Measurements from ENCODE around the gene BTBD9. TPM values are rescaled to one million over a fixed set of nuclear protein-coding genes. Genes with fewer than 3 reads are reported as not detected.

BTBD9 gene
- total and polyA plus RNA-seq, 5 donors from 2014 or later, result 11.6 to 79.7 (median 16.7) TPM

DNA sequence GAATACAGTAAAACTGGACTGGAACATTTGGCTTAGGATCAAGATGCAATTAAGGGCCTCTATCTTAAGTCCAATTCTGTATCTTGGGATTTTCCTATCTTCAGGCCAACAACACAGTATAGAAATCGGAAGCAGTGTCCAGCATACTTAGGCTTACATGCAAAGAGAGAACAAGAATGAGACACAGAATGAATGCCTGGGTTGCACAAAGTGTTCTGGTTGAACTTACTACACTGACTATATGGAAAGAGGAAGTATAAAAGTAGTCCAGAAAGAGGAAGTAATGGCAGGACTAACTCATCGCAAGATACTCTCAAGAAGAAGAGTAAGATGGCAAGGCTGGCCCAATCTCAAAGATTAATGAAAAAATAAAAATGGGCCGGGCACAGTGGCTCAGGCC lies 87.6 kb downstream of the BTBD9 start:
- no peaks in the 10 kb centered on the region for H3K27me3 Mint-ChIP-seq
- peaks cover 0 to 2% (median 0%) of the 10 kb centered on the region in 7 donors for H3K9me3 Mint-ChIP-seq
- H3K4me1 ChIP-seq (ENCODE audit: control insufficient read depth, insufficient read depth, low read length, poor library complexity, severe bottlenecking), result no peaks in the 10 kb centered on the region
- H3K27me3 ChIP-seq (ENCODE audit: control insufficient read depth, insufficient read depth, low read length), result no peaks in the 10 kb centered on the region
- H3K27ac ChIP-seq (ENCODE audit: insufficient read depth, low read length, poor library complexity, severe bottlenecking), result no peak overlapping the region
- no peak overlapping the region for H3K4me3 ChIP-seq (ENCODE audit: low read depth, low read length)
- H3K4me1 Mint-ChIP-seq, result peaks cover 0 to 5% (median 2%) of the 10 kb centered on the region in 4 donors
- H3K36me3 ChIP-seq (ENCODE audit: control insufficient read depth, insufficient read depth, low read length), result no peaks in the 10 kb centered on the region
- ATAC-seq (ENCODE audit: low read depth in 2 of 2) (peak in 1 of 2 donors; percentile 25), DNase-seq (no peak)
- H3K36me3 Mint-ChIP-seq, result peaks cover 8% of the 10 kb centered on the region
- no peaks in the 10 kb centered on the region for H3K9me3 ChIP-seq (ENCODE audit: control insufficient read depth in 2 of 2, low read length in 2 of 2)
- no peak overlapping the region for H3K27ac Mint-ChIP-seq
- H3K4me3 Mint-ChIP-seq, result no peak overlapping the region

- DNase-seq (no peak), ATAC-seq (ENCODE audit: low read depth in 2 of 2) (no peak)
- H3K27me3 ChIP-seq (ENCODE audit: control insufficient read depth, insufficient read depth, low read length), result no peaks in the 10 kb centered on the region
- no peak overlapping the region for H3K27ac ChIP-seq (ENCODE audit: insufficient read depth, low read length, poor library complexity, severe bottlenecking)
- Mint-ChIP-seq H3K4me1 (peaks cover 0 to 4% (median 2%) of the 10 kb centered on the region in 4 donors), H3K9me3 (peaks cover 0 to 2% (median 0%) of the 10 kb centered on the region in 7 donors), H3K27me3 (no peaks in the 10 kb centered on the region), H3K4me3 (no peak overlapping the region), H3K27ac (no peak overlapping the region), H3K36me3 (peaks cover 8% of the 10 kb centered on the region)
- H3K4me1 ChIP-seq (ENCODE audit: control insufficient read depth, insufficient read depth, low read length, poor library complexity, severe bottlenecking), result no peaks in the 10 kb centered on the region
- H3K9me3 ChIP-seq (ENCODE audit: control insufficient read depth in 2 of 2, low read length in 2 of 2), result no peaks in the 10 kb centered on the region
- H3K4me3 ChIP-seq (ENCODE audit: low read depth, low read length), result no peak overlapping the region
- H3K36me3 ChIP-seq (ENCODE audit: control insufficient read depth, insufficient read depth, low read length), result peaks cover 3% of the 10 kb centered on the region
Observed at GRCh38 chr6:38549795-38550194, 89.9 kb downstream of the BTBD9 start.

- H3K9me3 Mint-ChIP-seq, result peaks cover 0 to 2% (median 0%) of the 10 kb centered on the region in 7 donors
- Histone ChIP-seq H3K27ac (ENCODE audit: insufficient read depth, low read length, poor library complexity, severe bottlenecking) (no peak overlapping the region), H3K9me3 (ENCODE audit: control insufficient read depth in 2 of 2, low read length in 2 of 2) (no peaks in the 10 kb centered on the region), H3K4me1 (ENCODE audit: control insufficient read depth, insufficient read depth, low read length, poor library complexity, severe bottlenecking) (no peaks in the 10 kb centered on the region), H3K36me3 (ENCODE audit: control insufficient read depth, insufficient read depth, low read length) (peaks cover 3% of the 10 kb centered on the region), H3K27me3 (ENCODE audit: control insufficient read depth, insufficient read depth, low read length) (no peaks in the 10 kb centered on the region), H3K4me3 (ENCODE audit: low read depth, low read length) (no peak overlapping the region)
- H3K27me3 Mint-ChIP-seq, result no peaks in the 10 kb centered on the region
- no peak overlapping the region for H3K4me3 Mint-ChIP-seq
- ATAC-seq (ENCODE audit: low read depth in 2 of 2) (no peak), DNase-seq (no peak)
- peaks cover 0 to 7% (median 3%) of the 10 kb centered on the region in 4 donors for H3K4me1 Mint-ChIP-seq
- peaks cover 11% of the 10 kb centered on the region for H3K36me3 Mint-ChIP-seq
- H3K27ac Mint-ChIP-seq, result no peak overlapping the region
Observed at GRCh38 chr6:38549180-38549579, 90.5 kb downstream of the BTBD9 start.

GRCh38 chr6:38543022-38543421 lies 96.7 kb downstream of the BTBD9 start:
- Histone ChIP-seq H3K36me3 (ENCODE audit: control insufficient read depth, insufficient read depth, low read length) (peaks cover 3% of the 10 kb centered on the region), H3K27ac (ENCODE audit: insufficient read depth, low read length, poor library complexity, severe bottlenecking) (no peak overlapping the region), H3K4me1 (ENCODE audit: control insufficient read depth, insufficient read depth, low read length, poor library complexity, severe bottlenecking) (no peaks in the 10 kb centered on the region), H3K27me3 (ENCODE audit: control insufficient read depth, insufficient read depth, low read length) (no peaks in the 10 kb centered on the region), H3K9me3 (ENCODE audit: control insufficient read depth in 2 of 2, low read length in 2 of 2) (no peaks in the 10 kb centered on the region), H3K4me3 (ENCODE audit: low read depth, low read length) (no peak overlapping the region)
- Mint-ChIP-seq H3K27ac (no peak overlapping the region), H3K9me3 (peaks cover 0 to 2% (median 0%) of the 10 kb centered on the region in 7 donors), H3K4me3 (no peak overlapping the region), H3K36me3 (peaks cover 9% of the 10 kb centered on the region), H3K4me1 (peaks cover 0 to 7% (median 4%) of the 10 kb centered on the region in 4 donors), H3K27me3 (no peaks in the 10 kb centered on the region)
- ATAC-seq (ENCODE audit: low read depth in 2 of 2), result no peak
- DNase-seq, result no peak

GRCh38 chr6:38542031-38542430 lies 97.7 kb downstream of the BTBD9 start:
- H3K36me3 Mint-ChIP-seq, result peaks cover 4% of the 10 kb centered on the region
- no peak for ATAC-seq (ENCODE audit: low read depth in 2 of 2)
- no peaks in the 10 kb centered on the region for H3K27me3 Mint-ChIP-seq
- H3K4me3 Mint-ChIP-seq, result no peak overlapping the region
- Histone ChIP-seq H3K4me3 (ENCODE audit: low read depth, low read length) (no peak overlapping the region), H3K27ac (ENCODE audit: insufficient read depth, low read length, poor library complexity, severe bottlenecking) (no peak overlapping the region), H3K27me3 (ENCODE audit: control insufficient read depth, insufficient read depth, low read length) (no peaks in the 10 kb centered on the region), H3K36me3 (ENCODE audit: control insufficient read depth, insufficient read depth, low read length) (peaks cover 3% of the 10 kb centered on the region), H3K9me3 (ENCODE audit: control insufficient read depth in 2 of 2, low read length in 2 of 2) (no peaks in the 10 kb centered on the region), H3K4me1 (ENCODE audit: control insufficient read depth, insufficient read depth, low read length, poor library complexity, severe bottlenecking) (no peaks in the 10 kb centered on the region)
- DNase-seq, result no peak
- H3K4me1 Mint-ChIP-seq, result peaks cover 0 to 6% (median 3%) of the 10 kb centered on the region in 4 donors
- no peaks in the 10 kb centered on the region for H3K9me3 Mint-ChIP-seq
- no peak overlapping the region for H3K27ac Mint-ChIP-seq

- Mint-ChIP-seq H3K4me1 (peaks cover 5 to 37% (median 29%) of the 10 kb centered on the region in 4 donors), H3K27me3 (no peaks in the 10 kb centered on the region), H3K9me3 (peaks cover 0 to 5% (median 0%) of the 10 kb centered on the region in 7 donors), H3K27ac (peak overlapping the region in 1 of 3 donors; percentile 72), H3K36me3 (peaks cover 41% of the 10 kb centered on the region), H3K4me3 (no peak overlapping the region)
- no peaks in the 10 kb centered on the region for H3K9me3 ChIP-seq (ENCODE audit: control insufficient read depth in 2 of 2, low read length in 2 of 2)
- ATAC-seq (ENCODE audit: low read depth in 2 of 2), result no peak
- DNase-seq, result no peak
- H3K27ac ChIP-seq (ENCODE audit: insufficient read depth, low read length, poor library complexity, severe bottlenecking), result no peak overlapping the region
- H3K4me3 ChIP-seq (ENCODE audit: low read depth, low read length), result no peak overlapping the region
- H3K36me3 ChIP-seq (ENCODE audit: control insufficient read depth, insufficient read depth, low read length), result no peaks in the 10 kb centered on the region
- no peaks in the 10 kb centered on the region for H3K4me1 ChIP-seq (ENCODE audit: control insufficient read depth, insufficient read depth, low read length, poor library complexity, severe bottlenecking)
- H3K27me3 ChIP-seq (ENCODE audit: control insufficient read depth, insufficient read depth, low read length), result no peaks in the 10 kb centered on the region
Observed at GRCh38 chr6:38533064-38533463, 106.7 kb downstream of the BTBD9 start.

DNA sequence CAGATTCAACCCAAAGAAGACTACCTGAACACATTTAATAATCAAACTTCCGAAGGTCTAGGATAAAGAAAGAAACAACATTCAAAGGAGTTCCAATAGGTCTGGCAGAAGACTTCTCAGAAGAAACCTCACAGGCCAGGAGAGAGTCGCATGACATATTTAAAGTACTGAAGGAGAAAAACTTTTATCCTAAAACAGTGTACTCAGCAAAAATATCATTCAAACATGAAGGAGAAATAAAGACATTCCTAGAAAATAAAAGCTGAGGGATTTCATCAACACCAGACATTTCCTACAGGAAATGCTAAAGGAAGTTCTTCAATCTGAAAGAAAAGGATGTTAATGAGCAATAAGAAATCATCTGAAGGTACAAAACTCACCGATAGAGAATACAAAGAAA lies 108.6 kb downstream of the BTBD9 start:
- no peak for ATAC-seq (ENCODE audit: low read depth in 2 of 2)

GRCh38 chr6:38528196-38528965 lies 111.3 kb downstream of the BTBD9 start:
- Histone ChIP-seq H3K27ac (ENCODE audit: insufficient read depth, low read length, poor library complexity, severe bottlenecking) (no peak overlapping the region), H3K36me3 (ENCODE audit: control insufficient read depth, insufficient read depth, low read length) (peaks cover 9% of the 10 kb centered on the region), H3K27me3 (ENCODE audit: control insufficient read depth, insufficient read depth, low read length) (no peaks in the 10 kb centered on the region), H3K4me3 (ENCODE audit: low read depth, low read length) (no peak overlapping the region), H3K4me1 (ENCODE audit: control insufficient read depth, insufficient read depth, low read length, poor library complexity, severe bottlenecking) (no peaks in the 10 kb centered on the region), H3K9me3 (ENCODE audit: control insufficient read depth in 2 of 2, low read length in 2 of 2) (peaks cover 5 to 9% of the 10 kb centered on the region in 2 experiments)
- H3K36me3 Mint-ChIP-seq, result peaks cover 60% of the 10 kb centered on the region
- no peak for ATAC-seq (ENCODE audit: low read depth in 2 of 2)
- H3K27ac Mint-ChIP-seq, result no peak overlapping the region
- H3K27me3 Mint-ChIP-seq, result no peaks in the 10 kb centered on the region
- H3K4me3 Mint-ChIP-seq, result no peak overlapping the region
- peaks cover 0 to 12% (median 8%) of the 10 kb centered on the region in 4 donors for H3K4me1 Mint-ChIP-seq
- DNase-seq, result no peak
- peaks cover 0 to 24% (median 7%) of the 10 kb centered on the region in 7 donors for H3K9me3 Mint-ChIP-seq

More for the DNA sequence above, 108.6 kb downstream of the BTBD9 start:
- Mint-ChIP-seq H3K4me1 (peaks cover 5 to 31% (median 28%) of the 10 kb centered on the region in 4 donors), H3K9me3 (peaks cover 0 to 14% (median 4%) of the 10 kb centered on the region in 7 donors), H3K4me3 (no peak overlapping the region), H3K36me3 (peaks cover 55% of the 10 kb centered on the region), H3K27me3 (no peaks in the 10 kb centered on the region), H3K27ac (no peak overlapping the region)
- Histone ChIP-seq H3K36me3 (ENCODE audit: control insufficient read depth, insufficient read depth, low read length) (peaks cover 6% of the 10 kb centered on the region), H3K27ac (ENCODE audit: insufficient read depth, low read length, poor library complexity, severe bottlenecking) (no peak overlapping the region), H3K4me1 (ENCODE audit: control insufficient read depth, insufficient read depth, low read length, poor library complexity, severe bottlenecking) (no peaks in the 10 kb centered on the region), H3K27me3 (ENCODE audit: control insufficient read depth, insufficient read depth, low read length) (no peaks in the 10 kb centered on the region), H3K4me3 (ENCODE audit: low read depth, low read length) (no peak overlapping the region), H3K9me3 (ENCODE audit: control insufficient read depth in 2 of 2, low read length in 2 of 2) (peaks cover 3 to 6% of the 10 kb centered on the region in 2 experiments)
- DNase-seq, result no peak

Data from CD4-positive, CD25-positive, alpha-beta regulatory T cell (primary cell).